Suppressor macrophage treated with lipopolysaccharide for 4 hours (primary cell): ENCODE measurements around the gene DDX47.
A peak's percentile ranks its signal among the peaks of the same experiment; 100 is the strongest.
"Not testable (repeated sequence)": the region's sequence is repeated elsewhere in the genome, so short reads cannot be mapped to it uniquely, and the experiment has no call there.

ENCODE experiments used
- DNase-seq: peaks from one replicate; pipeline ENCODE4 v3.0.0-alpha.2; 2020

DDX47 gene

DNA sequence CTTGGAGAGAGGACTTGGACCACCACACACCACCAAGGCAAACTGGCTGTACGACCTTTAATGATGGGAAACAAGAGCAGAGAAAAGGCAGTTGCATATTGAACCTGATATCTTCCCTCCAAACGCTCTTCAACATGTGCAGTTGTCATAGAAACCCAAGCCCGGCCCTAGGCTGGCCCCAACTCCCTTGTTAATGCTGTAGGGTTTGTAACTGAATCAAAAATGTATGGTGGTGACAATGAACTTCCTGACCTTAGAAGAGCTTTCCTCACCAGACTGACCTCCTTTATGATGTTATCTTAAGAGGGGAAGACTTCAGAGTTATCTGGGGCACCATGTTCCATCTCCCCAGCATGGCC, 15.4 kb upstream of the DDX47 start:
- no peak for DNase-seq

DNA sequence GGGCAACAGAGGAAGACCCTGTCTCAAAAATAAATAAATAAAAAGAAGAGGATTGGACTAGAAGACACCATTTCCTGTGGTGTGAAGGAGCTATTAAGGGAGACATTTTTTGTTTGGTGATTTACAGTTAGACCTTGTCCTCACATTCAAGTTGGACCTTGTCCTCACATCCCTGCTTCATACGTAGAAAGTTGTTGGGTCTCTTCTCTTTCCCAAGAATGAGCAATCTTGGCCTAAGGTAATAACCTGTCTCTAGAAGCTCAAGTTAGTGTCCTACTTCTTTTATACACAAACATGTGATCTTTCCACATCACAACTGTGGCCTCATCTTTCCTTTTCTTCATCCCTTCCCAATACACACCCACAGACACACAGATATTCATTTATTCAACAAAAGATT, 14.7 kb upstream of the DDX47 start:
- no peak for DNase-seq

DNA sequence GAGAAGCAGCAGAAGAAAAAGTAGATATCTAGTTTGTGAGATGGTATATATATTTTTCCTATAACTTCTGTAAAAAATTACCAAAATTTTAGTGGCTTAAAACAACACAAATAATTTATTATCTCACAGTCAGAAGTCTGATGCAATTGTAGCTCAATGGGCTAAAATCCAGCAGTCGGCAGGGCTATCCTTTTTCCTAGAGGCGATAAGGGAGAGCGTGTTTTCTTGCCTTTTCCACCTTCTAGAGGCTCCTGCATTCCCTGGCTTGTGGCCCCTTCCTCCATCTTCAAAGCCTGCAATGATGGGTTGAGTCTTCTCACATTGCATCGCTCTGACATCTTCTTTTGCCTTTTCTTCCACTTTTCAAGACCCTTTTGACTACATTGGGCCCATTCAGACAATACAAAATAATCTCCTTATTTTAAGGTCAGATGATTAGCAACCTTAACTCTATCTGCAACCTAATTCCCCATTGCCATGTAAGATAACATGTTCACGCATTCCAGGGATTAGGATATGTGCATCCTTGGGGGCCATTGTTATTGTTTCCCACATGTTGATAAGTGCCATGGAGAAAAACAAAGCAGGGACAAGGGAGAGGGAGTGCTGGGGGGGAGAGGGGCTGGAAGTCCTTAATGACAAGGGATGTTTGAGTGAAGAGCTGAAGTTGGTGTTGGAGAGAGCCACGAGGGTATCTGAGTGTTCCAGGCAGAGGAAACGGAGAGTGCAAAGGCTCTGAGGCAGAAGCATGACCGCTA, 13.8 kb upstream of the DDX47 start:
- no peak for DNase-seq

DNA sequence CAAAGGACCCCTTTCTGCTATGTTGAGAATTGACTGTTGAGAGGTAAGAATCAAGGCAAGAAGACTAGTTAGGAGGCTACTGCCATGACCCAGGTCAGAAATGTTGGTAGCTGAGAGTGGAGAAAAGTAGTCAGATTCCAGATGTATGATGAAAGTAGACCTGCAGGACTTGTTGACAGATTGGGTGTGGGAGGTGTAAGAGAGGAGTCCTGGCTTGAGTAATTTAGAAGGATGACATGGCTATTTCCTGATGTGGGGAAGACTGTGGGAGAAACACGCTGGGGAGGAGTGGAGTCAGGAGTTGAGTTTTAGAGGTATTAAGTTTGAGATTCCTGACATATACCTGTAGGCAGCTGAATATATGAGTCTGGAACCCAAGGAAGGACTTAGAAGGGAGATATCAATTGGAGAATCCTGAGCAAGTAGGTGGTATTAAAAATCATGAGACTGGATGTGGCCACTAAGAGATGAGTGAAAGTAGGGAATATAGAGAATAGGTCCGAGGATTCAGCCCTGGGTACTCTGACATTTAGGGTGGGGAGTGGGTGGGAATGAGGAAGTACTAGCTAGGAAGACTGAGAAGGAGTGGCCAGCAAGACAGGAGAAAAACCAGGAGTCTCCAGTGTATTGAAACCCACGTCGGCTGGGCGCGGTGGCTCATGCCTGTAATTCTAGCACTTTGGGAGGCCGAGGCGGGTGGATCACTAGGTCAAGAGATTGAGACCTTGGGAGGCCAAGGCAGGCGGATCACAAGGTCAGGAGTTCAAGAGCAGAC, 12.6 kb upstream of the DDX47 start:
- peak; percentile 19 for DNase-seq

DNA sequence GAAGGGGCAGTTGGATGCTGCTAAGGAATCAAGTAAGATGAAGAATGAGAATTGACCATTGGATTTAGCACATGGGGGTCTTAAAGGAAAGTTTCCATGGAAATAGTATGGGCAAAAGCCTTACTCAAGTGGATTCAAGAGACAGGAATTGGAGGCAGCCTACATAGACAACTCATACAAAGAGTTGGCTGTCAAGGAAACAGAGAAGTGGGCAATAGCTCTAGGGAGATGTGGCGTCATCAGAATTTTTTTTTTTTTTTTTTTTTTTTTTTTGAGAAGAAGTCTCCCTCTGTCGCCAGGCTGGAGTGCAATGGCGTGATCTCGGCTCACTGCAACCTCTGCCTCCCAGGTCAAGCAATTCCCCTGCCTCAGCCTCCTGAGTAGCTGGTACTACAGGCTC, 11.5 kb upstream of the DDX47 start:
- peak; percentile 64 for DNase-seq

DNA sequence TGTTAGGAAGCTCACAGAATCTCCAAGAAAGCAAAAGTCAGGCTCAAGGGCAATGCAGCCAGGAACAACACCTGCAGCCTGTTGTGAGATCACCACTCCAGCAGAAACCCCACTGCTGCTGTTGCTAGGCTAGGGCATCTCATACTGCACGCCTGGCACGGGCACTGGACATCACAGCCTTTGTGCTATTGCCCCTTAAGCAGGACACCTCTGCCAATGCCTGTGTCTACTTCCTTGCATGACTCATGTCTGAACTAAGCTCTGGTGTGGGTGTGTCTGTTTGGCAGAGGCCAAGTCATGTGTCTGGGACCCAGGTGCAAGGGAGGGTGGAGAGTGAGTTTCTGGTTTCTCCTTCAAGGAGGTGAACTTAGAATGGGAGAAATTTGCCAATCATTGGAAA, 10.0 kb upstream of the DDX47 start:
- DNase-seq = peak; percentile 49

DNA sequence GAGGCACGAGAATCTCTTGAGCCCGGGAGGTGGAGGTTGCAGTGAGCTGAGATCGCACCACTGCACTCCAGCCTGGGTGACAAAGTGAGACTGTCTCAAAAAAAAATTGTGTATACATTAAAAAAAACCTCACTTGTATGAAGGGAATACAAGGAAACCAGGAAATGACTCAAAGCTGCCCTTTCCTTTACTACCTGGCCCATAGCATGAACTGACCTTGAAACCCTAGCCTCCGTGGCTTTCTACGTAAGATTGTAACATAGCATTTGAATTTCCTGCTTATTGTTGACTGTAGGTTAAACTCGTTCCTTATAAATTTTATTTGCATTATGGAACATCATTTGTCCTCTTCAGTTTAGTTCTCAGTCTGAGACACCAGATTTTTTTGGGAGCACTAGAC, 9.1 kb upstream of the DDX47 start:
- no peak for DNase-seq

DNA sequence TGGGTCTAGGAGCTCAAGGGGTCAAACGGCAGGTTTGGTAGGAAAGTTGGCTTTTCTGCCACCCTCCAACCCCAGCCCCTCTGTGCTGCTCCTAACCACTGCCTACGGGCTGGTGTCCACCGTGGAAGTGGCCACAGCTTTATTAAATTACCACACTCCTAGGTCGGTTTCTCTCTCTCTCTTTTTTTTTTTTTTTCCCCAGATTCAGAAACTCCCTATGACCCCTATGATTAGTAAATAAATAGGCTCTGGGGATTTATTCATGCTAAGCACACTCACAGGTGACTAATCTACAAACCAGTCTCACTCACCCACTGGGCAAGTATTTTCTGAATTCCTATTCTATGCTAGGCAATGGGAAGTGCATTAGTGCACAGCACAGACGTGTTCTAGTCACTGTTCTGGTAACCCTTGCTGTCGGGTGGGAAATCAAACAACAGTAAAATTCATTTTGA, 8.7 kb upstream of the DDX47 start:
- DNase-seq = no peak

DNA sequence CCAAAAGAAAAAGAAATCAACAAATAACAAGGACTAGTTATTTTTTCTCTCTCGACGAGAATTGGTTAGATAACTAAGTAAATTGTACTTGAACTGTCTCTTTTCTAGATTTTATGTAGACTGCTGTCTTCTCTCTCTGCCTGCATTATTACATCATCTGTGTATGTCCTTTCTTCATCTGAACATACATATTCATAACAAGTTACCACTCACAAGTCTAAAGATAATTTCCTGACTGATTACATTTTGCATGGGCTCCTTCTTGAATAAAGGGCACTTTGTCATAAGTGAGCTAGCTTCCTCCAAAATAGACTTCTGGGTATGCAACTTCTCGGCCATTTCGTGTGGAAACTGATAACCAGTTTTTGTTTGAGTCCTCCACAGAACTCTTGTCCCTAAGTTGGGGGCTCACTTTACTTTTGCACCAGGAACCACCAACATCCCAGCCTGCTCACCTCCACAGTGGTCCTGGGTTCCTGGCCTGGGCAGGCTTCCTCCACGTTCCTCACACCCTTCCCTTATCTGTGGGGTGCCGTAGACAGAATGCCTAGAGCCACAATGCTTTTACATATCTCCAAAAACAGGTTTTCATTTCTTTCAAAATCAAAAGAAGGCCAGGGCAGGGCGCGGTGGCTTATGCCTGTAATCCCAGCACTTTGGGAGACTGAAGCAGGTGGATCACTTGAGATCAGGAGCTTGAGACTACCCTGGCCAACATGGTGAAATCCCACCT, 6.2 kb upstream of the DDX47 start:
- no peak for DNase-seq

DNA sequence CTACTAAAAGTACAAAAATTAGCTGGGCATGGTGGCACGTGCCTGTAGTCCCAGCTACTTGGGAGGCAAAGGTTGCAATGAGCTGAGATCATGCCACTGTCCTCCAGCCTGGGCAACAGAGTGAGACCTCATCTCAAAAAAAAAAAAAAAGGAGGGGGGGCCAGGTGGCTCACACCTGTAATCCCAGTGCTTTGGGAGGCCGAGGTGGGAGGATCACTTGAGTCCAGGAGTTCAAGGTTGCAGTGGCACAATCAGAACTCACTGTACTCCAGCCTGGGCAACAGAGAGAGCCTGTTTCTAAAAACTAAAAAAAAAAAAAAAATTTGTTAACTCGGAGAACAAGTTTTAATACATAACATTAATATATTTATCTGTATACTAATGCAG, 5.6 kb upstream of the DDX47 start:
- not testable (repeated sequence) for DNase-seq

- DNase-seq = no peak
These were observed 5.0 kb upstream of the DDX47 start for GRCh38 chr12:12807970-12808702.

GRCh38 chr12:12810553-12811021, 2.6 kb upstream of the DDX47 start:
- DNase-seq = no peak

DNA sequence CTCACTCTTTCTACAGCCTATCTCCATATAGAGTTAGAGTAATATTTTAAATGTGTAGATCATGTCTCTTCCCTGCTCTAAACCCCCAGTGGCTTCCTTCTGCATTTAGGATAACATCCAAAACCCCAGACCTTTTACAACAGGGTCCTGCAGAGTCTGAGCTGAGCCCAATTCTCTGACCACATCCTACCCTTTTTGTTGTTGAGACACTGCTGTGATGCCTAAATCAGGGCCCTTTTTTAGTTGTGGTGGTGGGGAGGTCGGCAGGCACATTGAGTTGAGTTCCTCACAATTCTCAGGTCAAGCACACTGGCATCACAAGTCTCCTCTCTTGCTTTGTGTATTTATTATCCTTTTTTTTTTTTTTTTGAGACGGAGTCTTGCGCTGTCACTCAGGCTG, 1.8 kb upstream of the DDX47 start:
- no peak for DNase-seq

DNA sequence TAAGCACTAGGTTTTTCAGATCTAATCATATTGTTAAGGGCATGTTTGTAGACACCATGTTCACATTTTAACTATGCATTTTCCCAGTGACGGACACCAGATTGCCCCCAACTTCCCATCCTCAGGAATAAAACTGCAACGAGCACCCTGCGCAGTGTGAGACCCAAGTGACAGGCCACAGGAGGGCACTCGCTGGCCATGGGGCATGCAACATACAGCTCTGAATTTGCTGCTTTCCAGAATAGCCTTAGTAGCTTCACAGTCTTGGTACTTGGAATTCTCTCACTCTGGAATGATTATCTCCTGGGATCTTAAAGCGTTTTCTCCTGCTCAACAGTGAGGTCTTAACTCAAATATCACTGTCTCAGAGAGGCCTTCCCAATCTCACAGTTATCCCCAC, 972 bp upstream of the DDX47 start:
- no peak for DNase-seq

DNA sequence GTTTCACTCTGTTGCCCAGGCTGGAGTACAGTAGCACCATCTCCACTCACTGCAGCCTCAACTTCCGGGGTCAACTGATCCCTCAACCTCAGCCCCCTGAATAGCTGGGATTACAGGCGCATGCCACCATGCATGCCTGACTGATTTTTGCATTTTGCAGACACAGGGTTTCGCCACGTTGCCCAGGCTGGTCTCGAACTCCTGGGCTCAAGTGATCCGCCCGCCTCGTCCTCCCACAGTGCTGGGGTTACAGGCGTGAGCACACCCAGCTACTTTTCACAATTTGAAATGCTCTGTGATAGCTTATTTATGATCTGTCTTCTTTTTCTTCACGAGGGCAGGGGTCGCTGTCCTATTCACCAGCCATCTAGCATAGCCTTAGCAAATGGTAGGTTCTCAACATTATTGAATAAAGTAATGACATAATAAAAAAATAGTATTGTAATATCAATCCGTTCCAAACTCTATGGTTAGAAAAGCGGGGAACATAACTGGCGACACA, 477 bp upstream of the DDX47 start:
- DNase-seq = no peak

GRCh38 chr12:12817616-12818015, 4.5 kb downstream of the DDX47 start:
- DNase-seq = peak; percentile 88

DNA sequence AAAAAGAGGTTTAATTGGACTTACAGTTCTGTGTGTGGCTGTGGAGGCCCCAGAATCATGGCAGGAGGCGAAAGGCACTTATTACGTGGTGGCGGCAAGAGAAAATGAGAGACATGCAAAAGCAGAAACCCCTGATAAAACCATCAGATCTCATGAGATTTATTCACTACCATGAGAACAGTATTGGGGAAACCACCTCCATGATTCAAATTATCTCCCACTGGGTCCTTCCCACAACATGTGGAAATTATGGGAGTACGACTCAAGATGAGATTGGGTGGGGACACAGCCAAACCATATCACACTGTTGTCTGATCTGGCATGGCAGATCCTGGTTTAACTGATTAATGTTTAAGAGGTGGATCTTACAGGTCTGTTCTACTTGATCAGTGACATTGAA, 5.6 kb downstream of the DDX47 start:
- DNase-seq = peak; percentile 49

GRCh38 chr12:12819221-12819620, 6.1 kb downstream of the DDX47 start:
- no peak for DNase-seq

DNA sequence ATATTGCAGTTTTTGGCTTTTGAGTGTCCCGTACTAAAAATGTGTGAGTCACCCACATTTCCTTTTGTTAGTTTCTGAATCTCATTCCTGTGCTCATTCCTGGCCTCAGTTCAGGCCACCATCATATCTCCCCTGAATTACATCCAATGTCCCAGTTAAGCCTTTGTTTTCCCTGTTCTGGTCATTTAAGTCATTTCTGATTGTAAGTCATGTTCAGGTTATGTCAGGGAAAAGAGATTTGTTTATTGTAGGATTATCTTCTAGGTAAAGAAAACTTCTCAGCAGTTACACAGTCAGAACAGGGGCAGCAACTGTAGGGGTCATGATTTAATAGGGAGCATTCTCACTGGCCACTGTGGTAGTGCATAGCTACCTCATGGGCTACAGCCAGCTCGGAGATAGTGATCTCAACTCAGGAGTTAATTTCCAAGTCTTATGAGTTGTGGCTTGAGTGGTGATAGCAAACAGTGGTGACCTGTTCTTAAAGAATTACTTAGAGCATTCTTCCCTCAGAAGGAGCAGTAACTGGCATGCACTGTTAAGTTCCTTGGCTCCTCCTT, 6.7 kb downstream of the DDX47 start:
- peak; percentile 16 for DNase-seq

- DNase-seq = not testable (repeated sequence)
These were observed 7.2 kb downstream of the DDX47 start for GRCh38 chr12:12820376-12820775.

DNA sequence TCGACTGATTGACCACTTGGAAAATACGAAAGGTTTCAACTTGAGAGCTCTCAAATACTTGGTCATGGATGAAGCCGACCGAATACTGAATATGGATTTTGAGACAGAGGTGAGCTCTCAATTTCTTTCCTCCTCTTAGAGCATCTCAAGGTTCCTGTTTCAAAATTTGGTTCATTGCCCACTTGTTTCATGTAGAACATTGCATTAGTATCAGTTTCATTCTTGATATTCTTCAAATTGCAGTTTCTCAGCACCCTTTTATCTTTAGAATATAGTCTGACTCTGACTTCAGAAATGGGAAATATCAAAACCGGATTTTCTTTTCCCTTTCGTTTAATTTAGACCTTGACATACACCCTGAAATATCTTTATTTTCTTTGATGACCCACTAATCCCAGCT, 8.8 kb downstream of the DDX47 start:
- DNase-seq = peak; percentile 33

- DNase-seq = no peak
These were observed 9.7 kb downstream of the DDX47 start for GRCh38 chr12:12822886-12823285.
